K562 (cell line): ENCODE results near the gene DTX3.

Experiments used
- CTBP1 ChIP-seq: fragments of 450-650 bp; IDR thresholded peaks from 2 replicates; pipeline ENCODE4 v1.6.1; 2016; ENCODE audit warnings: borderline replicate concordance
- L3MBTL2 ChIP-seq: fragments of 450-650 bp; IDR thresholded peaks from 2 replicates; pipeline ENCODE4 v1.6.1; 2016; ENCODE audit warnings: mild to moderate bottlenecking, moderate library complexity
- TBP ChIP-seq: optimal IDR thresholded peaks from 2 replicates; pipeline ENCODE3; 2011; ENCODE audit warnings: low read depth, low read length, improper control_type of control experiment
- YBX1 ChIP-seq: fragments of 450-650 bp; IDR thresholded peaks from 2 replicates; pipeline ENCODE4 v1.7.1; 2016; ENCODE audit warnings: mild to moderate bottlenecking
- TF ChIP-seq, protein P1 (sequence below), 2 experiments: fragments of 450-650 bp in 1 of 2; sonication (generic) in 1 of 2; formaldehyde crosslinking in 1 of 2; IDR thresholded peaks in 1 of 2; conservative IDR thresholded peaks in 1 of 2; 2 replicates each; pipeline versions ENCODE4 v1.6.1 to v1.8.1; 2016 to 2023; ENCODE audit warnings: mild to moderate bottlenecking in 2 of 2, moderate library complexity in 2 of 2, inconsistent platforms in 1 of 2, missing genetic modification reagents in 1 of 2

- TF ChIP-seq TBP (no peak), CTBP1 (no peak), YBX1 (no peak), L3MBTL2 (no peak)
- TF ChIP-seq, protein P1, sequence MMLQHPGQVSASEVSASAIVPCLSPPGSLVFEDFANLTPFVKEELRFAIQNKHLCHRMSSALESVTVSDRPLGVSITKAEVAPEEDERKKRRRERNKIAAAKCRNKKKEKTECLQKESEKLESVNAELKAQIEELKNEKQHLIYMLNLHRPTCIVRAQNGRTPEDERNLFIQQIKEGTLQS (IDR thresholded peaks at IDR 0.05) = no peak
- TF ChIP-seq, protein P1 (CRISPR knock-in tag; conservative IDR thresholded peaks at IDR 0.05) = no peak
Measured at GRCh38 chr12:57558864-57559263, 45.8 kb upstream of the DTX3 start.
